Measurements from ENCODE around the gene LZTR1. TPM values are rescaled to one million over a fixed set of nuclear protein-coding genes. Genes with fewer than 3 reads are reported as not detected.

The LZTR1 gene
- 38.7 and 54.8 TPM in 2 replicates for total RNA-seq

GRCh38 chr22:20981787-20982562 lies at the start of gene LZTR1:
LZTR1 (plus strand) TSS chr22:20982297; CDS start chr22:20982372, 75 bp downstream.

GRCh38 chr22:20966883-20967696 lies 15.0 kb upstream of the LZTR1 start, which contains the start of gene AIFM3:
AIFM3 (plus strand) TSS chr22:20967255; CDS start chr22:20967945, 690 bp downstream.

GRCh38 chr22:21001601-21002325 lies 19.7 kb downstream of the LZTR1 start, which contains the start of gene THAP7:
THAP7 (minus strand) TSS chr22:21002118; CDS start chr22:21001911, 207 bp downstream.

GRCh38 chr22:21014726-21015465 lies 32.8 kb downstream of the LZTR1 start, which contains the start of gene P2RX6:
P2RX6 (plus strand) TSS chr22:21015165; CDS start chr22:21015175, 10 bp downstream.

GRCh38 chr22:21032037-21032867 lies 50.2 kb downstream of the LZTR1 start, which contains the start of gene SLC7A4:
SLC7A4 (minus strand) TSS chr22:21032561; CDS start chr22:21031812, 749 bp downstream.

GRCh38 chr22:21045585-21046294 lies 63.6 kb downstream of the LZTR1 start, which contains the start of gene LRRC74B:
LRRC74B (plus strand) TSS chr22:21045946; CDS start chr22:21045987, 41 bp downstream.

Other genes starting within 250 kb of the LZTR1 start
- gene SERPIND1, start 208.2 kb upstream of the LZTR1 start, total RNA-seq = 0.14 TPM in 1 of 2 replicates, not detected in the other
- 27.3 and 33.8 TPM in 2 replicates for gene PI4KA, start 123.5 kb upstream of the LZTR1 start, total RNA-seq
- 6.4 and 7.0 TPM in 2 replicates for gene SNAP29, start 123.3 kb upstream of the LZTR1 start, total RNA-seq
- gene CRKL, start 64.9 kb upstream of the LZTR1 start, total RNA-seq = 29.4 and 38.9 TPM in 2 replicates
- gene AIFM3, start 15.0 kb upstream of the LZTR1 start, total RNA-seq = 0.57 and 1.3 TPM in 2 replicates
- gene THAP7, start 19.8 kb downstream of the LZTR1 start, total RNA-seq = 18.9 and 24.7 TPM in 2 replicates
- 2.6 and 2.8 TPM in 2 replicates for gene P2RX6, start 32.9 kb downstream of the LZTR1 start, total RNA-seq
- gene SLC7A4, start 50.3 kb downstream of the LZTR1 start, total RNA-seq = 0.14 and 0.28 TPM in 2 replicates
- not detected in 2 replicates for gene LRRC74B, start 63.6 kb downstream of the LZTR1 start, total RNA-seq